T-helper 1 cell treated with Interleukin-12 subunit alpha and Interleukin-12 subunit beta and Interleukin-4 antibody, amounts not matched to agents 30 ng/mL and 1 ng/mL, for 36 hours (primary cell): Measurements from ENCODE around the gene LRCH2. TPM values are rescaled to one million over a fixed set of nuclear protein-coding genes. Genes with fewer than 3 reads are reported as not detected.
"Not testable (repeated sequence)": the region's sequence is repeated elsewhere in the genome, so short reads cannot be mapped to it uniquely, and the experiment has no call there.

ENCODE experiments used
- intact Hi-C: fragments of 100-400 bp; cut with micrococcal nuclease; formaldehyde crosslinking; loops from one replicate; pipeline ENCODE4 v1.15.1; 2024
- total RNA-seq: library from RNA; stranded (reverse); gene quantifications from 2 replicates; pipeline ENCODE4 v1.2.3, GENCODE V29; 2022

Gene LRCH2
- not detected in 2 replicates for total RNA-seq

GRCh38 chrX:115233497-115234455 is at the start of gene LRCH2:
Gene LRCH2 (minus strand): TSS chrX:115234096. CDS start chrX:115234041, 55 bp downstream.
- intact Hi-C loops: no loop called here

- intact Hi-C loops: no loop called here
Measured at GRCh38 chrX:115269051-115269683, 35.3 kb upstream of the LRCH2 start.

- intact Hi-C loops: no loop called here
Measured at GRCh38 chrX:115268421-115268820, 34.5 kb upstream of the LRCH2 start.

GRCh38 chrX:115266300-115266699 is 32.4 kb upstream of the LRCH2 start:
- intact Hi-C loops: no loop called here

- intact Hi-C loops: no loop called here
Measured at GRCh38 chrX:115264009-115264408, 30.1 kb upstream of the LRCH2 start.

- intact Hi-C loops: no loop called here
Measured at GRCh38 chrX:115261148-115261547, 27.3 kb upstream of the LRCH2 start.

- intact Hi-C loops: no loop called here
Measured at GRCh38 chrX:115260330-115260729, 26.4 kb upstream of the LRCH2 start.

- intact Hi-C loops: no loop called here
Measured at GRCh38 chrX:115259238-115259875, 25.5 kb upstream of the LRCH2 start.

GRCh38 chrX:115257711-115258110 is 23.8 kb upstream of the LRCH2 start:
- intact Hi-C loops: no loop called here

GRCh38 chrX:115255003-115255402 is 21.1 kb upstream of the LRCH2 start:
- intact Hi-C loops: no loop called here

- intact Hi-C loops: no loop called here
Measured at GRCh38 chrX:115251458-115252233, 17.8 kb upstream of the LRCH2 start.

GRCh38 chrX:115237056-115237455 is 3.2 kb upstream of the LRCH2 start:
- intact Hi-C loops: no loop called here

- intact Hi-C loops: no loop called here
Measured at GRCh38 chrX:115236560-115236959, 2.7 kb upstream of the LRCH2 start.

- intact Hi-C loops: no loop called here
Measured at GRCh38 chrX:115234461-115234860, 565 bp upstream of the LRCH2 start.

GRCh38 chrX:115232933-115233496 is 881 bp downstream of the LRCH2 start:
- intact Hi-C loops: no loop called here

- intact Hi-C loops: no loop called here
Measured at GRCh38 chrX:115229337-115230003, 4.4 kb downstream of the LRCH2 start.

- intact Hi-C loops: no loop called here
Measured at GRCh38 chrX:115226929-115227328, 7.0 kb downstream of the LRCH2 start.

- intact Hi-C loops: not testable (repeated sequence)
Measured at GRCh38 chrX:115217346-115217745, 16.6 kb downstream of the LRCH2 start.

- intact Hi-C loops: no loop called here
Measured at GRCh38 chrX:115214605-115215004, 19.3 kb downstream of the LRCH2 start.

- intact Hi-C loops: no loop called here
Measured at GRCh38 chrX:115214151-115214550, 19.7 kb downstream of the LRCH2 start.
